Measurements from ENCODE around the gene LYZL4. TPM values are rescaled to one million over a fixed set of nuclear protein-coding genes. Genes with fewer than 3 reads are reported as not detected.

The LYZL4 gene
- total RNA-seq, 1 donor from 2014 or later, result not detected

- DNase-seq (ENCODE audit: low spot score), result peak; percentile 20
Measured at GRCh38 chr3:42375121-42375800, 35.1 kb downstream of the LYZL4 start.

DNA sequence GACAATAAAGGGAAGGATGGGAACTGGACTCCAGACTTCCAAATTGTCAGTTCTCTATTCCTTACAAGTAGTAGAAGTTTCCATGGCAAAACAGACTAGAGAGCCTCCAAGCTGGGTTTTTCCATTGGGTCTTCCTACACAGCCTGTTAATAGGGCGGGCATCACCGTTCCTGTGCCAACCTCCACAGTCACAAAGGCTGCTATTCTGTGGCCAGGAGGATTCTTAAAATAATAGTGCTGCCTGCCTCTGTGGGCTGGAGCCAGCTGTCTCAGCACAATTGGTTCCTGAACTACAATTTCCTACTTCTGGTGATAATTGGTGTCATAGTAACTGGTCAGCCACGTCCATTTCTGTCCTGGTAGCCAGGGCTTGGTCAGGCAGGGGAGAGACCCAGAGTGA, 38.6 kb downstream of the LYZL4 start:
- DNase-seq (ENCODE audit: low spot score), result no peak

- DNase-seq (ENCODE audit: low spot score), result no peak
Measured at GRCh38 chr3:42369832-42370231, 40.6 kb downstream of the LYZL4 start.

DNA sequence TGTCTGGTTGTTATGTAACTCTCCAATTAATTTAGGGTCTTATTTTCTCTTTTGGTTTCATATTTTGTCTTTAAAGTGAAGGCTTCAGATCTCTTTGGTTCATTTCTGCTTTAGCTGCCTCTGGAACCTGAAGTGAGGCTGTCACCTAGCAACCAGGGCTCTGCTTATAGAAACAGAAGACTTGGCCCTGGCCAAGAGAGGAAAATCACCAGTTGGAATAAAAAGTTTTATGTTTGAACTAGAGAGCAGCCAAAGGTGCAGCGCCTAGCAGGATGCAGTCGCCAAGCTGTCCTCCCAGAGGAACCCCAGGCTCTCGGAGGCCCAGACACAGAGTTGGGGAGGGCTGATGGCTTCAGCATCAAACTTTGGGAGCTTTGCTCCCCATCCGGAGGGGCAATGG, 41.1 kb downstream of the LYZL4 start:
- DNase-seq (ENCODE audit: low spot score), result peak; percentile 90

- no peak for DNase-seq (ENCODE audit: low spot score)
Measured at GRCh38 chr3:42368861-42369260, 41.5 kb downstream of the LYZL4 start.

DNA sequence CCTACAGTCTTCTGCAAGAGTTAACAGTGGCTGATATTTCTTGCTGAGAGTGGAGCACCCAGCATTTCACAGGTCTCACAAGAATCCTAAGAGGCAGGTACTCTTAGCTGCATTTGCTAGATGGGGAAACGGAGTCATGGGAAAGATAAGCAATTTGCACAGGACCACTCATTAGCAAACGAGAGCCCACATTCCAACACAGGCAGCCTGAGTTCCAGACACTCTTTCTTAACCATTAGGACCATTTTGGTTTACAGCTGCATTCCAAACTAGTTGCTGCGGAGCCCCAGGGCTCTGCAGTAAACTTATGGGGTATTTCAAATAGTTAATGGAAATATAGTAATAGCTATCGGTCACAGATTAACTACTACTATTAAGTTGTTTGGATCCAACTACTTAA, 42.5 kb downstream of the LYZL4 start:
- DNase-seq (ENCODE audit: low spot score), result no peak

DNA sequence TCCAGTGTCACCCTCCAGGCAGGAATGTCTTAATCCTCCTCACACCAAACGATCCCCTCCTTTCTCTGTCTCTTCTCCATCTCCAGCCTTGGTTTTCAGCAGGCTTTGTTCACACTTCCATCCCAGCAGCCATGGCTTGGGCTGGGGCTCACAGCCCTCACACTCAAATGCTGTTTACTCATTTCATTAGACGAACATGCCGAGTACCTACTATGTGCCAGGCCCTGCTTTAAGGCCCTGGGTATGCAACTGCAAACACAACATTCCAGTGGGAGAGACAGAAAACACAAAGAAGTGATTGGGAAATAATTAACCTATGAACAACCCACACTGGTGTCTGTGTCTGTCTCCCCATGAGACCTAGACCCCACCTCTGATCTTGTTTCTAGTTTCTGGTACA, 43.9 kb downstream of the LYZL4 start:
- DNase-seq (ENCODE audit: low spot score), result no peak

DNA sequence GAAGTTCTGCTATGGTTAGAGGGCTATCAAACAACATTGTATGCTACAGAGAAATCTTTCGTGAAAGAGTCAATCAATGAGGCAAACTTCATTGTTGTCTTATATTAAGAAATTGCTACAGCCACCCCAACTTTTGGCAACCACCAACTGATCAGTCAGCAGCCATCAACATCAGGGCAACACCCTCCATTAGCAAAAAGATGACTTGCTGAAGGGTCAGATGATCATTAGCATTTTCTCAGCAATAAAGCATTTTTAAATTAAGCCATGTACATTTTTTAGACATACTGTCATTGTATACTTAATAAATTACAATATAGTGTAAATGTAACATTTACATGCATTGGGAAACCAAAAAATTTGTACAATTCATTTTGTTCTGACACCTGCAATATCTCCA, 53.1 kb downstream of the LYZL4 start:
- DNase-seq (ENCODE audit: low spot score), result no peak

- no peak for DNase-seq (ENCODE audit: low spot score)
Measured at GRCh38 chr3:42355612-42356011, 54.8 kb downstream of the LYZL4 start.

- no peak for DNase-seq (ENCODE audit: low spot score)
Measured at GRCh38 chr3:42353631-42354030, 56.8 kb downstream of the LYZL4 start.

DNA sequence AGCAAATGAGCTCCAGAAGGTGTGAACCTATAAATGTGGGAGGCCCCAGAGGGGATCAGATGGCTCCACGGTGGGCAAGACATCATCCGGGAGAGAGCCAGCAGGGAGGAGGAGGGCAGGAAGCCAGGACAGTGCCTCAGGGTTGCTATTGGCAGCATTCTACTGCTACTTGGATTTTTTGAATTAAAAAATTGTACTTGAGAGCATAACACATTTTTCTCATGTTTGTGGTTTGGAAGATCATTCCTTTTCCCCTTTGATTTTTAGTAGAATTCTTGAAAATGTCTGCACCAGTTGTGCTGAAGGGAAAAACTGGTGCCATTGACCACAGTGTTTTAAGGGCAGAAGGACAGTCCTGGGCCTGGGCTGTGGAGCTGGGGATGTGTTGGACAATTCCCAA, 59.2 kb downstream of the LYZL4 start:
- peak; percentile 25 for DNase-seq (ENCODE audit: low spot score)

- DNase-seq (ENCODE audit: low spot score), result peak; percentile 74
Measured at GRCh38 chr3:42349765-42350594, 60.4 kb downstream of the LYZL4 start.

DNA sequence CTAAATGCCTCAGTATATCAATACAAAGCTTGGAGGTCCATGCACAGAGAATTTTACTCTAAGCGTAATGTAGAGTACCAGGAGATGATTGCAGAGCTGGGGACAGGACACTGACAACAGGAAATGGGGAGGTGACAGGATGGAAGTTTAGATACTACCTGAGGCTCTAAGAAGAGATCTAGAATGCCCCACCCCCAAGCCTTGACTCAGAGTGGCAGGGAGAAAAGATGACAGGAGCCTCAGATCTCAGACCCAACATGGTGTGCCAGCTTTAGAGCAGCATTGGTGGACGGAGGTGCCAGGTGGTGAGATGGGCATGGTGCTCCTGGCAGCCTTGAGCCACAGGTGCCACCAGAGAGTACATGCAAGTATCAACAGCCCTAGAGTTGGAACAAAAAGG, 62.5 kb downstream of the LYZL4 start:
- DNase-seq (ENCODE audit: low spot score), result no peak

Other genes starting within 250 kb of the LYZL4 start
- 12.8 TPM for gene CCK, start 144.4 kb downstream of the LYZL4 start, total RNA-seq (ENCODE audit: insufficient read depth, low replicate concordance)
- gene VIPR1, start 92.0 kb upstream of the LYZL4 start, total RNA-seq (ENCODE audit: insufficient read depth, low replicate concordance), result 4.1 TPM
- gene SEC22C, start 171.4 kb upstream of the LYZL4 start, total RNA-seq (ENCODE audit: insufficient read depth, low replicate concordance), result 37.8 TPM
- 7.7 TPM for gene SS18L2, start 180.2 kb upstream of the LYZL4 start, total RNA-seq (ENCODE audit: insufficient read depth, low replicate concordance)
- gene NKTR, start 190.1 kb upstream of the LYZL4 start, total RNA-seq (ENCODE audit: insufficient read depth, low replicate concordance), result 149 TPM
- 49.8 TPM for gene ZBTB47, start 243.1 kb upstream of the LYZL4 start, total RNA-seq (ENCODE audit: insufficient read depth, low replicate concordance)